ENCODE results near the gene EPO. TPM values are rescaled to one million over a fixed set of nuclear protein-coding genes. Genes with fewer than 3 reads are reported as not detected.
"Not testable (repeated sequence)": the region's sequence is repeated elsewhere in the genome, so short reads cannot be mapped to it uniquely, and the experiment has no call there.

Gene EPO
- total and polyA plus RNA-seq, 4 donors: 1.3 to 22.9 (median 3.4) TPM

DNA sequence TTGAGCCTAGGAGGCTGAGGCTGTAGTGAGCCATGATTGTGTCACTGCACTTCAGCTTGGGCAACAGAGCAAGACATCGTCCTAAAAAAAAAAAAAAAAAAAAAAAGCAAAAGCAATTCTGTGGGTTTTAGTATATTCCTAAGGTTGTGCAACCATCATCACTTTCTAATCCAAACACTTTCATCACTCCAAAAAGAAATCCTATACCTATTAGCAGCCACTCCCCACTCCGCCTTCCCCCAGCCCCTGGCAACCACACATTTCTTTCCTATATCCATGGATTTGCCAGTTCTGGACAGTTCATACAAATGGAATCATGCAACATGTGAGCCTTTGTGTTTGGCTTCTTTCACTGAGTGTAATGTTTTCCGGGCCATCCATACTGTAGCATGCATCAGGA is 33.5 kb downstream of the EPO start:
- Histone ChIP-seq H3K27me3 (ENCODE audit: control insufficient read depth in 4 of 4, insufficient read depth in 4 of 4, low read length in 3 of 4) (no peaks in the 10 kb centered on the region), H3K36me3 (ENCODE audit: control insufficient read depth in 4 of 4, insufficient read depth in 3 of 4, low read depth in 1 of 4, low read length in 3 of 4) (no peaks in the 10 kb centered on the region), H3K4me3 (ENCODE audit: low read depth in 1 of 3, low read length in 3 of 3) (no peak overlapping the region), H3K9me3 (ENCODE audit: control insufficient read depth in 4 of 4, low read length in 3 of 4) (no peaks in the 10 kb centered on the region), H3K27ac (ENCODE audit: low read depth in 1 of 2, low read length in 2 of 2) (no peak overlapping the region), H3K4me1 (ENCODE audit: control insufficient read depth in 4 of 4, insufficient read depth in 4 of 4, low read length in 3 of 4) (no peaks in the 10 kb centered on the region), H3K9ac (ENCODE audit: low read depth in 1 of 2, low read length in 2 of 2) (no peak overlapping the region)
- TF ChIP-seq RAD21 (IDR thresholded peaks at IDR 0.05) (no peak), MAX (IDR thresholded peaks at IDR 0.05) (no peak), FOXA2 (IDR thresholded peaks at IDR 0.05) (no peak), RXRA (IDR thresholded peaks at IDR 0.05) (no peak), HNF4G (IDR thresholded peaks at IDR 0.05) (no peak), REST (IDR thresholded peaks at IDR 0.05) (no peak), TAF1 (conservative IDR thresholded peaks at IDR 0.05) (no peak), EGR1 (IDR thresholded peaks at IDR 0.05; ENCODE audit: low read depth in 2 of 2) (no peak)
- TF ChIP-seq, protein P1, sequence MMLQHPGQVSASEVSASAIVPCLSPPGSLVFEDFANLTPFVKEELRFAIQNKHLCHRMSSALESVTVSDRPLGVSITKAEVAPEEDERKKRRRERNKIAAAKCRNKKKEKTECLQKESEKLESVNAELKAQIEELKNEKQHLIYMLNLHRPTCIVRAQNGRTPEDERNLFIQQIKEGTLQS (IDR thresholded peaks at IDR 0.05): no peak
- 87% methylated on average over 3 of the region's 3 CpGs for WGBS
- DNase-seq (ENCODE audit: low spot score): no peak

GRCh38 chr7:100759357-100760171 is 39.3 kb downstream of the EPO start:
- Histone ChIP-seq H3K4me3 (ENCODE audit: low read depth in 1 of 3, low read length in 3 of 3) (no peak overlapping the region), H3K4me1 (ENCODE audit: control insufficient read depth in 4 of 4, insufficient read depth in 4 of 4, low read length in 3 of 4) (no peaks in the 10 kb centered on the region), H3K9me3 (ENCODE audit: control insufficient read depth in 4 of 4, low read length in 3 of 4) (no peaks in the 10 kb centered on the region), H3K27me3 (ENCODE audit: control insufficient read depth in 4 of 4, insufficient read depth in 4 of 4, low read length in 3 of 4) (no peaks in the 10 kb centered on the region), H3K36me3 (ENCODE audit: control insufficient read depth in 4 of 4, insufficient read depth in 3 of 4, low read depth in 1 of 4, low read length in 3 of 4) (no peaks in the 10 kb centered on the region), H3K27ac (ENCODE audit: low read depth in 1 of 2, low read length in 2 of 2) (no peak overlapping the region), H3K9ac (ENCODE audit: low read depth in 1 of 2, low read length in 2 of 2) (no peak overlapping the region)
- 71% methylated on average over 19 of the region's 19 CpGs for WGBS
- no peak for DNase-seq (ENCODE audit: low spot score)
- no peak for TF ChIP-seq FOXA1 (IDR thresholded peaks at IDR 0.05)
- TF ChIP-seq JUND (IDR thresholded peaks at IDR 0.05): no peak
- no peak for TF ChIP-seq EGR1 (IDR thresholded peaks at IDR 0.05; ENCODE audit: low read depth in 2 of 2)
- TF ChIP-seq HNF4A (conservative IDR thresholded peaks at IDR 0.05): no peak
- no peak for TF ChIP-seq REST (IDR thresholded peaks at IDR 0.05)
- TF ChIP-seq TAF1 (conservative IDR thresholded peaks at IDR 0.05): no peak
- no peak for TF ChIP-seq NR2F2 (IDR thresholded peaks at IDR 0.05)
- TF ChIP-seq FOXA2 (IDR thresholded peaks at IDR 0.05): no peak
- TF ChIP-seq, protein P1 (IDR thresholded peaks at IDR 0.05): no peak
- TF ChIP-seq, protein P2, sequence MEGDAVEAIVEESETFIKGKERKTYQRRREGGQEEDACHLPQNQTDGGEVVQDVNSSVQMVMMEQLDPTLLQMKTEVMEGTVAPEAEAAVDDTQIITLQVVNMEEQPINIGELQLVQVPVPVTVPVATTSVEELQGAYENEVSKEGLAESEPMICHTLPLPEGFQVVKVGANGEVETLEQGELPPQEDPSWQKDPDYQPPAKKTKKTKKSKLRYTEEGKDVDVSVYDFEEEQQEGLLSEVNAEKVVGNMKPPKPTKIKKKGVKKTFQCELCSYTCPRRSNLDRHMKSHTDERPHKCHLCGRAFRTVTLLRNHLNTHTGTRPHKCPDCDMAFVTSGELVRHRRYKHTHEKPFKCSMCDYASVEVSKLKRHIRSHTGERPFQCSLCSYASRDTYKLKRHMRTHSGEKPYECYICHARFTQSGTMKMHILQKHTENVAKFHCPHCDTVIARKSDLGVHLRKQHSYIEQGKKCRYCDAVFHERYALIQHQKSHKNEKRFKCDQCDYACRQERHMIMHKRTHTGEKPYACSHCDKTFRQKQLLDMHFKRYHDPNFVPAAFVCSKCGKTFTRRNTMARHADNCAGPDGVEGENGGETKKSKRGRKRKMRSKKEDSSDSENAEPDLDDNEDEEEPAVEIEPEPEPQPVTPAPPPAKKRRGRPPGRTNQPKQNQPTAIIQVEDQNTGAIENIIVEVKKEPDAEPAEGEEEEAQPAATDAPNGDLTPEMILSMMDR (IDR thresholded peaks at IDR 0.05; ENCODE audit: low read depth, low read length, missing input control): no peak
- TF ChIP-seq RAD21 (IDR thresholded peaks at IDR 0.05): no peak
- TF ChIP-seq ZBTB33 (IDR thresholded peaks at IDR 0.05): no peak

DNA sequence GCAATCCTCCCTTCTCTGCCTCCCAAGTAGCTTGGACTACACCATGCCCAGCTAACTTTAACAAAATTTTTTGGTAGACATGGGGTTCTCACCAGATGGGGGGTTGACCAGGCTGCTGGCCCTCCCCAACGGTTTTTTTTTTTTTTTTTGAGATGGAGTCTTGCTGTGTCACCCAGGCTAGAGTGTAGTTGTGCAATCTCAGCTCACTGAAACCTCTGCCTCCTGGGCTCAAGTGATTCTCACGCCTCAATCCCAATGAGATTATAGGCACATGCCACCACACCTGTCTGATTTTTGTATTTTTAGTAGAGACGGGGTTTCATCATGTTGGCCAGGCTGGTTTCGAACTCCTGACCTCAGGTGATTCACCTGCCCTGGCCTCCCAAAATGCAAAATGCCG is 42.6 kb downstream of the EPO start:
- not testable (repeated sequence) for H3K27me3 ChIP-seq (ENCODE audit: control insufficient read depth in 4 of 4, insufficient read depth in 4 of 4, low read length in 3 of 4); H3K4me1 ChIP-seq (ENCODE audit: control insufficient read depth in 4 of 4, insufficient read depth in 4 of 4, low read length in 3 of 4); H3K4me3 ChIP-seq (ENCODE audit: low read depth in 1 of 3, low read length in 3 of 3); H3K27ac ChIP-seq (ENCODE audit: low read depth in 1 of 2, low read length in 2 of 2); H3K9me3 ChIP-seq (ENCODE audit: control insufficient read depth in 4 of 4, low read length in 3 of 4); H3K36me3 ChIP-seq (ENCODE audit: control insufficient read depth in 4 of 4, insufficient read depth in 3 of 4, low read depth in 1 of 4, low read length in 3 of 4); DNase-seq (ENCODE audit: low spot score); H3K9ac ChIP-seq (ENCODE audit: low read depth in 1 of 2, low read length in 2 of 2)
- WGBS: 79% methylated on average over 5 of the region's 5 CpGs
